ENCODE data around the gene GSG1.
"Not testable (repeated sequence)": the region's sequence is repeated elsewhere in the genome, so short reads cannot be mapped to it uniquely, and the experiment has no call there.

GSG1 gene

DNA sequence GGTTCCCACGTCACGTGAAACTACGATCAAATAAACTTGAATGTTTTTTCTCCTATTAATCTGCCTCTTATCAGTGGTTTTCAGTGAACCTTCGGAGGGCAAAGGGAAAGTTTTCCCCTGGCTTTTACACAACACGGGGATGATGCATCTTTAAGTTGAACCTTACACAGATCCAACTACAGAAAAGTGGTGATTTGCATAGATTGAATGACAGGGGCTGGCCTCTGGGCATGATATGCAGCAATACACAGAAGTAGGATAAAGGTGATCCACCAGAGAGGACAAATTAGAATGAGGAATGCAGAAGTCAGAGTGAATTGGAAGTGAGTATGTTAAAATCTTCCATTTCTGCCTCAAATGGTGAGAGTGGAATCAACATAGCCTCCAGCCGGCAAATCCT, 11.6 kb downstream of the GSG1 start:
- DNase-seq (ENCODE audit: low spot score), result no peak

DNA sequence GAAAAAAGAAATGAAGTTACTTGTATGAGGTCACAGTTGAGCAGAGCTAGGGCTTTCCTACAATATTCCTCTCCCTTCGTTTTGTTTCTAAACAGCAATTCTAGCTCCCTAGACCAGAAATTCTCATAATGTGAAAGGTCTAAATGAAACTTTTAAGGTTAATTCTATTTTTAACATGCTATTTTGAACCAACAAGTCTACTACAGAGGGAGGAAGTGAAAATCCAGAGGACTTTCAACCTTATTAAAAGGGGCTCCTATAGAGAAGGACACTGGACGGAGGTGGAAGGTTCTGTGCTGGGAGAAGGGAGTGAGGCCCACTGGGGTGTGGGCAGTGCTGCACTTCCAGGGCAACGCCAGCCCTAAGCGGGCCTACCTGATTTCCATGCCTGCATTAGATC, 13.4 kb downstream of the GSG1 start:
- no peak for DNase-seq (ENCODE audit: low spot score)

DNA sequence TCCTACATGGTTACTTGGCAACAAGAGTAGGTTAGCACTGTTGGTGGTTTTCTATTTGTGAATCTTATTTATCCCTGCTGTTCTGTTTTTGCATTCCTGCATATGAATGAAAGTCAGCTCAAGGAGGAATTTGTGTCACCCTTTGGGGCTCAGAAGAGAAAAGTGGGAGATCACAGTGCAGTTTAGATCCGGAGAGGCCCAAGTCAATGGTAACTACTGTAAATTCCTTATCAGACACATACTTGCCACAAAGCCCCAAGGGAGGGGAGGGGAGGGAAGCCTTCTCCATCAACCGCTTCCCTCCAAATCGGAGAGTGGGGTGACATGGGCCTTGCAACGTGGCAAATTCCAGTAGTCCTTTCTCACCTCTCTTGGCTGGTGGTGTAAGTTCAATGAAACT, 15.0 kb downstream of the GSG1 start:
- no peak for DNase-seq (ENCODE audit: low spot score)

- no peak for DNase-seq (ENCODE audit: low spot score)
Measured at GRCh38 chr12:13087766-13088165, 15.7 kb downstream of the GSG1 start.

GRCh38 chr12:13085968-13086686, 17.3 kb downstream of the GSG1 start:
- no peak for DNase-seq (ENCODE audit: low spot score)

DNA sequence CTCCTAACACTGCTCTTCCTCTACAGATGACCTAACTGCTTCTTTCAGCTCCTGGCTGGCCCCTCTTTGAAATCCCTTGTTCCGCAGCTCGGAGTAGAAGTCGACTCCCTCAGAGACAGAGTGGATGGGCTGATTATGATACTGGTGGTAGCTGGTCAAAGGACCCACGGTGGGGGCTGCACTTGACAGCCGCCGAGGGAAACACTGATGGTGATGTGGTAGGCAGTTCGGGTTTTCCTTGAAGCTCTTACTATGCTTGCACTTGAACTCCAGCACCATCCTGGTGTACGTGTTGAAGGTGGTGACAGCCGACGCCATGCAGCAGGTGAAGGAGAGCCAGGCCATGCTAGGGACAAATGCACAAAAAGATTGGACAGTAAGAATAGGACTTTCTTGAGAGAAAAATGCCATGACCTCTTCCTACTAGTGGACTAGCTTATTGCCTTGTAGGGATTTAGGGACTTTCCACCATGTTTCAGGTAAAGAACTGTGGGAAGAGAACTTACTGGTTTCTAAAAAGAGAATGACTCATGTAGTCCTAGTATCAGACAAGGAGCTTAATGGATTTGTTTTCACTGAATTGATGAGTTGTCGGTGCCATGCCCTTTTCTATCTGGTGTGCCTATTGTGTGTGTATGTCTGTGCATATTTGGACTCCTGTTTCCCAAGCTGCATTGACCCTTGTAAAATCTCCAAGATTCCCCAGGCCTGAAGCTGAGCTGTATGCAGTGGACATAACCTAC, 18.4 kb downstream of the GSG1 start:
- DNase-seq (ENCODE audit: low spot score), result no peak

- not testable (repeated sequence) for DNase-seq (ENCODE audit: low spot score)
Measured at GRCh38 chr12:13083638-13084037, 19.8 kb downstream of the GSG1 start.

DNA sequence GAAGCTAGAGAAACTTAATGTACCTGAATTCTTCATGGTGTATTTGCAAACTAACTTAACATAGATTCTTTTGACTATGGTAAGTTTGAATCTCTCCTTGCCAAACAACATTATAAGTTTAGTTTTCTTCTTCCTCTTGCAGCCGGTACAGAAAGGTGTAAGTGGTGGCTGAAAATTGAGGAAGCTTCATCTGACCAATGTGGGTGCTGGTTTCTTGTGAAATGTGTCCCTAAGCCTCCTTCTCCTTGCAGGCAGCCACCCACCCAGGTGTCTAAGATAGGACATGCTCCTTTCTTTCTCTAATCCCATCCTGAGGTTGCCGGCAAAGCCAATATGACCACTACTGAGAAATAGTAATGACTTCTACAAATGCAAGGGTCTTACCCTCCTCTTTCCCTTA, 20.6 kb downstream of the GSG1 start:
- DNase-seq (ENCODE audit: low spot score), result no peak

DNA sequence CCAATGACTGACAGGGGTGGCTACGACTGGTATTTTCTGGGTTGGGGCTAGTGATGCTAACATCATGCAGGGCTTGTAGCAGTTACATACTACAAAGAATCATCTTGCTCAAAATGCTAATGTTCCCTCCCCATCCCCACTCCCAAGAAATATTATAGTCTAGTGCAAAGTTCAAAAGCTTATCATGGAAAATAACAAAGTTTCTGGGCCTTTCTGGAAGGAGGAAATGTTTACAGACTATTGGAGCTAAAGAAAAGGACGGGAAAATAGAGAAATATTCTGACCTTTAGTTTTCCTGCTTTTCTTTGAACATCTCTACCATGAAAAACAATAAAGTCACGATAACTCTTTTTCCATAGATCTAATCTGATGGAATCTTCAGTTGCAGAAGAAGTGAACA, 23.2 kb downstream of the GSG1 start:
- DNase-seq (ENCODE audit: low spot score), result no peak

- no peak for DNase-seq (ENCODE audit: low spot score)
Measured at GRCh38 chr12:13079440-13079906, 24.0 kb downstream of the GSG1 start.

DNA sequence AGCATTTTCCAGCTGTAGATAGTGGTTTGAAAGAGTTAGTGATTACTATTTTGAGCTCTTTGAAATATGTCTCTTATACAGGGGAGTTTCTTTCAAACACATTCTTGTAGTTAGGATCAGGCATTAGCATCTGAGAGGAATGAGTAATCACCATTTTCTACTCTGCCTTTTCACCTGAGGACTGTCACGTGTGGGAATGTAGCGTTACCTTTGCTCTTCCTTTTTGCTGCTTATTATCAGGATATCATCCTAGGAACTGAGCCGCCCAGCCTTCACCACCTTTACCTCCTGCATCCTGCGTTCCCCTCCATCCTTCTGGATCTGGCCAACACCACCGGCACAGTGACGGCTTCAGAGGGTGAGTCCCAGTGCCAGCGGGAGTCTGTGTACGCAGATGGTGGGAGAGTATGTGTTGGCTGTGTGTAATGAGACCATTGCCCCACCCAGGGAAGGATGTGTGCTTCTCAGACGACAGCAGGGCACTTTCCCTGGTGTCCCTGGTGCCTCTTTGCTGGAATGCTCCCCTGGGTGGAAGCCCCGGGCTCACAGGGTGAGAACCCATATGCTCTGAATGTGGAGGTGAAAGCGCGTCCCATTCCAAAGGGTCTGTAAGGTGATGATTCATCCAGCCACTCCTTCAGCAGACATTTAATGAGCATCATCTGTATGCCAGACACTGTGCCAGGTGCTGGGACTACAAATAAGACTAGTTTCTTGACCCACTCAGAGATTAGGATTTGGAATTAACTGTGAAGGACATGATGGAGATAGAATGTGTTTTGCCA, 27.5 kb downstream of the GSG1 start:
- DNase-seq (ENCODE audit: low spot score), result no peak

GRCh38 chr12:13075118-13075480, 28.4 kb downstream of the GSG1 start:
- no peak for DNase-seq (ENCODE audit: low spot score)

GRCh38 chr12:13074396-13075117, 28.9 kb downstream of the GSG1 start:
- DNase-seq (ENCODE audit: low spot score), result no peak

- DNase-seq (ENCODE audit: low spot score), result no peak
Measured at GRCh38 chr12:13073173-13073572, 30.3 kb downstream of the GSG1 start.

GRCh38 chr12:13071305-13072280, 31.9 kb downstream of the GSG1 start:
- peak; percentile 51 for DNase-seq (ENCODE audit: low spot score)

- no peak for DNase-seq (ENCODE audit: low spot score)
Measured at GRCh38 chr12:13069380-13069779, 34.1 kb downstream of the GSG1 start.

- DNase-seq (ENCODE audit: low spot score), result no peak
Measured at GRCh38 chr12:13067322-13067721, 36.1 kb downstream of the GSG1 start.

DNA sequence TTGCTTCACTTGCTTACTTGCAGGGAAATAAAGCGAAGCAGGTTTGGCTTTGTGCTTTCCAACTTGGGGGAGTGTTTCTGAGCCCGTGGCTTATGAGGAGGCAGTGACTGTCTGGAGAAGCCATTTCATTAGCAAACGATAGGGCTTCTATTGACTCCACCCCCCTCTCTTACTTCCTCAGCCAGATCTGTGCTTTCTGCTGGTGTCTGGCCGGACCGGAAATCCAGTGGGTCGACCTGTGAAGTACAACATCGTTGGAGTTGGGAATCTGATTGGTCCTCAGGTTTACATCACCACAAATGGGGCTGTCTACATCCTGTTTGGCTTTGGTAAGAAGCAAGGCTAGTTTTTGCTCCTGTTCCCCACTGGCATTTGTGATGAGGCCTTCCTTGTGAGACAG, 37.0 kb downstream of the GSG1 start:
- no peak for DNase-seq (ENCODE audit: low spot score)

DNA sequence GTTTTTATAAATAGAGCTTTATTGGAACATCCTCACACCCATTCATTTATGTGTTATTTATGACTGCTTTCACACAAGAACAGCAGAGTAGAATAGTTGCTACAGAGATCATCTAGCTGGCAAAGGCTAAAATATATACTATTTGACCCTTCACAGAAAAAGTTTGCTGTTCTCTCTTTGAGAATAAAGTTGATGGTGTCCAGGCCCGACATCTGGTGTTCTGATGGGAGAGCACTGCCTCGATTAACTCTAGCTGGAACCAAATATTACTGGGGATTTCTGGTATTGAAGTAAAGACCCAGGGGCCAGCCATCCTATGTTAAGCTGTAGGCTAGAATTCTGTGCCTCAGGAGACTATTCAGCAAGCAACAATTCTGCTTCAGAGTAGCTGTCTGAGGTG, 37.5 kb downstream of the GSG1 start:
- no peak for DNase-seq (ENCODE audit: low spot score)

- DNase-seq (ENCODE audit: low spot score), result no peak
Measured at GRCh38 chr12:13062669-13063068, 40.8 kb downstream of the GSG1 start.

GRCh38 chr12:13061377-13061776, 42.1 kb downstream of the GSG1 start:
- DNase-seq (ENCODE audit: low spot score), result no peak
